GM12875 (cell line): ENCODE data around the gene TPRG1.
"Not testable (repeated sequence)": the region's sequence is repeated elsewhere in the genome, so short reads cannot be mapped to it uniquely, and the experiment has no call there.

ENCODE experiments used
- H3K4me3 ChIP-seq: one replicate; pipeline ENCODE4 v1.5.1; 2011; ENCODE audit warnings: low read depth, low read length, control low read depth
- TF ChIP-seq, protein P1 (sequence below): IDR thresholded peaks from 2 replicates; pipeline ENCODE4 v1.5.1; 2011; ENCODE audit warnings: low read depth, mild to moderate bottlenecking, control low read depth, inconsistent platforms, low read length, moderate library complexity, borderline replicate concordance; ENCODE audit not compliant: insufficient read depth

The TPRG1 gene

DNA sequence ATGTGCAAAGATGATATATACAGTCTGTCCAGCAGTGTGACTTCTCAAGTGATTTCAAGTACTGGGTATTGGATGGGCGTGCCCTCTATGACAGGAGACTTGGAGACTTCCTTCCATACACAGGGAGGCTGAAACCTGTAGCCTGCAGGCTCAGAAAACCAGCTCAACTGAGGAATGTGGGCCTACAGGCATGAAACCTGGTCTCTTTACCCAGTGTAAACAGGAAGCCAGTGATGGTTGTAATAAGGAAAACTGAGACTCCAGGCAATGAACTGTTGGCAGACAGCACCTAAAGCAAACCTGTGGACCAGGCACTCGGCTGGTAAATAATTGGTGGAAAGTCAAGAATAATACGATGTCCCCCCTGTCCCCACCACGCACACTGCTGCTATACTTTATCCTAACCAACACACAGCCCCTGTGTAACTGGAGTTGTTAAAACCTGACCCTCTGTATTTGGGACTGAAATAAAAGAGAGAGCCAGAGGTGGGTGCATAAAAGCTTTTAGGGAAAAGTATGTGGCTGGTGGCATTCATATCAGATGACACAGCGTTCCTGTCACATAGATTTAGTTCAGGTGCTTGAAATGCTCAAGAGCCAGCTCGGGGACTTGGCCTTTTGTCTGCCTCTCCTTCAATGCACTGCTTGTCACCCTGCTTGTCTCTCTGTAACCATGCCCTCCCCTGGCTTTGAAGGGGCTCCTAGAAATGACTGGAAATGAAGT lies 144.7 kb downstream of the TPRG1 start:
- no peak overlapping the region for H3K4me3 ChIP-seq
- TF ChIP-seq, protein P1, sequence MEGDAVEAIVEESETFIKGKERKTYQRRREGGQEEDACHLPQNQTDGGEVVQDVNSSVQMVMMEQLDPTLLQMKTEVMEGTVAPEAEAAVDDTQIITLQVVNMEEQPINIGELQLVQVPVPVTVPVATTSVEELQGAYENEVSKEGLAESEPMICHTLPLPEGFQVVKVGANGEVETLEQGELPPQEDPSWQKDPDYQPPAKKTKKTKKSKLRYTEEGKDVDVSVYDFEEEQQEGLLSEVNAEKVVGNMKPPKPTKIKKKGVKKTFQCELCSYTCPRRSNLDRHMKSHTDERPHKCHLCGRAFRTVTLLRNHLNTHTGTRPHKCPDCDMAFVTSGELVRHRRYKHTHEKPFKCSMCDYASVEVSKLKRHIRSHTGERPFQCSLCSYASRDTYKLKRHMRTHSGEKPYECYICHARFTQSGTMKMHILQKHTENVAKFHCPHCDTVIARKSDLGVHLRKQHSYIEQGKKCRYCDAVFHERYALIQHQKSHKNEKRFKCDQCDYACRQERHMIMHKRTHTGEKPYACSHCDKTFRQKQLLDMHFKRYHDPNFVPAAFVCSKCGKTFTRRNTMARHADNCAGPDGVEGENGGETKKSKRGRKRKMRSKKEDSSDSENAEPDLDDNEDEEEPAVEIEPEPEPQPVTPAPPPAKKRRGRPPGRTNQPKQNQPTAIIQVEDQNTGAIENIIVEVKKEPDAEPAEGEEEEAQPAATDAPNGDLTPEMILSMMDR: no peak

DNA sequence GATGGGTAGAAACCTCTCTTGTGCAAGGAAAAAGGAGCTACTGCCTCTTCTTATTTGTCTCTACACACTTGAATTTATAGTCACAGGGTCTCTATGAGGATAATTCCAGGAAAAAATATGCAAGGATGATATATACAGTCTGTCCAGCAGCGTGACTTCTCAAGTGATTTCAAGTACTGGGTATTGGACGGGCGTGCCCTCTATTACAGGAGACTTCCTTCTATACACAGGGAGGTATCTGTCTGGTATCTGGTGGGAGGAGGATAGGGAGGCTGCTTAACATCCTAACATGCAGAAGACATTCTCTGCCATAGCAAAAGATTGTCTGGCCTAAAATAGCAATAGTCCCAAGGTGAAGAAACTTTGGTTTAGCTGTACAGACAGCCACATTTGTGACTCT lies 146.1 kb downstream of the TPRG1 start:
- TF ChIP-seq, protein P1: no peak
- no peak overlapping the region for H3K4me3 ChIP-seq

DNA sequence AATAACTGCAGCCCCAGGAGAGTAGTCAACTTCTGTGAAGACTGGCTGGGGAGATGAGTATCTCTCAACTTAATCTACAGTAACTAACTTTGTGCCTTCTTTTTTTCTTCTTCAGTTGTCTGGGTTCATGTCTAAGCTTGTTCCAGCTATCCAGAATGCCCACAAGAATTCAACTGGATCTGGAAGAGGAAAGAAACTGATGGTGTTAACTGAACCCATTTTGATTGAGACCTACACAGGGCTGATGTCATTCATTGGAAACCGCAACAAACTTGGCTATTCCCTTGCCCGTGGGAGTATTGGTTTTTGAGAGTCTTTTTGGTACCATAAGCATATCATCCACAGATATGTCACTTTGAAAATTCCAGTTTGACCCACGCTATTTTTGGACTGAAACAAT lies 148.7 kb downstream of the TPRG1 start:
- no peak overlapping the region for H3K4me3 ChIP-seq
- TF ChIP-seq, protein P1: no peak

DNA sequence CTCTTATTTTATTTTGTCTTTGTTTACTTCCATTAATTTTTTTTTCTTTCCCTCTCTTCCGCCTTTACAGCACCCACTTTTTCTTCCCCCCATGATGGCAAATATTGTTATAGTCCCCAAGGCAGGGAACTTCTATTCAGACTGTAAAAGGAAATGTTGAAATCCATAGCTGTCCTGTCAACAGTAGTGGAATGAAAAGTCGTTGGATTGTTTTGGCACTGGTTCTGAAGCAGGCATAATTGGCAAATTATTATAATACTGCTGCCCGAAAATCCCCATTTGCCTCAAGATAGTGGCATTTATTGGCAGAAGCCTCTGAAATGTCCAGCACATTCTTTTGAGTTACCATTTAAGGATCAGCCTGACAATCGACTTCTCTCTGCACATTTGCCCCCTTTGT lies 150.6 kb downstream of the TPRG1 start:
- TF ChIP-seq, protein P1: no peak
- no peak overlapping the region for H3K4me3 ChIP-seq

DNA sequence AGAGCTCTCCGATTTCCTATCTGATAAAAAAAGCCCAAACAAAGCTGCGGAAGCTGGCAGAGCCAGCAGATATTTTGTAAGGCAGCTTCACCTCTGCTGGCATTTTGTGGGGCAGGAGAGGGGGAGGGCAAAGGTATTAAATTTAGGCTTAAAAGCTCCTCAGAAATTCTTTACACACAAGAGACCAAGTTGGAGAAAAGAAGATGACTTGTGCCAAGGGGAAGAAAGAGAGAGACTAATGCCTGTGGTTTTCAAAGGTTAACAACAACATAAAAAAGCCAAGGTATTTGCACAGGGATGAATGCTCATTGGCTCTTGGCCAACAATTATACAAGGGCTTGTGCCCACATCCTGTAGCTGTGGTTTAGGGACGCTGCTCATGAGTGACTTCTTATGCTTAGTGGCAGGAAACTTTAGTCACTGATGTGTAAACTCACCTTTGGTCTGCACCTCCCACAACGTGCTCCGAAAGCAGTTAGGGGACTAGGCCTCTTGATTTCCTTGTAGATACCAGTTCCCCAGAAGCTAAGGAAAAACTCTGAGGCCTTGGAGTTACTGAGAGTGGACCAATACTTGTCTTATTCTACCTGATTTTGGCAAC lies 152.9 kb downstream of the TPRG1 start:
- TF ChIP-seq, protein P1: no peak
- no peak overlapping the region for H3K4me3 ChIP-seq

DNA sequence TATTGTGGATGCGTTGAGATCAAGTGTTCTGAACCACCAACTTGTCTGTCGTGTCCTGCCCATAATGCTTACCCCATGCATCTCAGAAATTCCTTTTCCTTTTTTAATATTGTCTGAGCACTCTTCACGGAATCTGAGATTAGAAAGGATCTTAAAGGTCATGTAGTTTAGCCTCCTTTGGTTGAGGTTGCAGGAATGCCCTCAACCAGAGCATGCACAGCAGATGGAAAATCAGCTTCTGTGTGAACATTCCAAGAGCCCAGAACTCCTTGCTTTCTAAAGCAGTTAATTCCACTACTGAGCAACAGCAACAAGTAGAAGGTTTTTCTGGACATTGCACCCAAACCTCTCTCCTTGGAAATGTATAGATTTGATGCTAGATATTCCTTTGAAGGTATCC lies 153.7 kb downstream of the TPRG1 start:
- no peak overlapping the region for H3K4me3 ChIP-seq

DNA sequence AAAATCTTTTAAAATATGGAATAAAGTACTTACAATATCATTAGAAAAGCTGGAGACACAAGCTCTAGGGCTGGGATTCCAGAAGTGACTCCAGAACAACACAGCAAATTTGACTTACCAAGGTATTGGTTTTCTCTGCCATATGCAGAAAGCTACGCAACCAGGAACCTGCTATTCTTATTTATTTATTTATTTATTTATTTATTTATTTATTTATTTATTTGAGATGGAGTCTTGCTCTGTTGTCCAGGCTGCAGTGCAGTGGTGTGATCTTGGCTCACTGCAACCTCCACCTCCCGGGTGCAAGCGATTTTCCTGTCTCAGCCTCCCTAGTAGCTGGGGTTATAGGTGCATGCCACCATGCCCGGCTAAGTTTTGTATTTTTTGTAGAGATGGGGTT lies 157.9 kb downstream of the TPRG1 start:
- not testable (repeated sequence) for H3K4me3 ChIP-seq

More for the DNA sequence above, 153.7 kb downstream of the TPRG1 start:
- TF ChIP-seq, protein P1: no peak

DNA sequence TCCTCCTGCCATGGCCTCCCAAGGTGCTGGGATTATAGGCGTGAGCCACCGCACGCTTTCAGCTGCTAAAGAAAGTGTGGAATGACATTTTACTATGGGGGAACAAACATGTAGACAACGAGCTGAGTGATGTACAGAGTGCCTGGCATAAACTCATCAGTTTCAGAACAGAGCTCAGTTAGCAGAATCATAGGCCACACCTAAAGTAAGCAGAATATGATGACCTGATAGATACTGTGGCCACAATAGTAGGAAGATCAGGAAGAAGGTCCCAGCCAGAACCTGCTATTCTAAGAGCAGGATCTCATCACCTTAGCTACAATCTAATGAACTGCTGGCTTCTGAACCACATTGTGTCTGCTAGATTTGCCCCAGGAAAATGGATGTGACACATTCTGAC lies 158.3 kb downstream of the TPRG1 start:
- TF ChIP-seq, protein P1: no peak
- no peak overlapping the region for H3K4me3 ChIP-seq
